Tibial nerve (tissue), 4 donors: ENCODE results near the gene OR10A2.
"Not testable (repeated sequence)": the region's sequence is repeated elsewhere in the genome, so short reads cannot be mapped to it uniquely, and the experiment has no call there.

Experiments
- EP300 ChIP-seq, 2 donors: sonication (generic); formaldehyde crosslinking; IDR thresholded peaks; one replicate each; pipeline ENCODE4 v1.6.1; 2017; ENCODE audit warnings: antibody characterized with exemption in 2 of 2, mild to moderate bottlenecking in 1 of 2
- POLR2A ChIP-seq, 2 donors: fragments of 450-650 bp; IDR thresholded peaks; one replicate each; pipeline ENCODE4 v1.6.1; 2017; ENCODE audit warnings: antibody characterized with exemption in 2 of 2, mild to moderate bottlenecking in 2 of 2, moderate library complexity in 2 of 2
- TF ChIP-seq, protein P1 (sequence below), 5 experiments: fragments of 200-600 bp in 3 of 5; fragments of 450-650 bp in 2 of 5; sonication (generic) in 3 of 5; IDR thresholded peaks; one replicate each; pipeline ENCODE4 v1.5.1; 2016 to 2019; ENCODE audit warnings: antibody characterized with exemption in 5 of 5, mild to moderate bottlenecking in 3 of 5, moderate library complexity in 2 of 5

DNA sequence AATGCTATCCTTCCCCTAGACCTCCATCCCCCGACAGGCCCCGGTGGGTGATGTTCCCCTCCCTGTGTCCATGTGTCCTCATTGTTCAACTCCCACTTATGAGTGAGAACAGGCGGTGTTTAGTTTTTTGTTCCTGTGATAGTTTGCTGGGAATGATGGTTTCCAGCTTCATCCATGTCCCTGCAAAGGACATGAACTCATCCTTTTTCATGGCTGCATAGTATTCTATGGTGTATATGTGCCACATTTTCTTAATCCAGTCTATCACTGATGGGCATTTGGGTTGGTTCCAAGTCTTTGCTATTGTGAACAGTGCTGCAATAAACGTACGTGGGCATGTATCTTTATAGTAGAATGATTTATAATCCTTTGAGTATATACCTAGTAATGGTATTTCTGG, 24.9 kb downstream of the OR10A2 start:
- TF ChIP-seq, protein P1, sequence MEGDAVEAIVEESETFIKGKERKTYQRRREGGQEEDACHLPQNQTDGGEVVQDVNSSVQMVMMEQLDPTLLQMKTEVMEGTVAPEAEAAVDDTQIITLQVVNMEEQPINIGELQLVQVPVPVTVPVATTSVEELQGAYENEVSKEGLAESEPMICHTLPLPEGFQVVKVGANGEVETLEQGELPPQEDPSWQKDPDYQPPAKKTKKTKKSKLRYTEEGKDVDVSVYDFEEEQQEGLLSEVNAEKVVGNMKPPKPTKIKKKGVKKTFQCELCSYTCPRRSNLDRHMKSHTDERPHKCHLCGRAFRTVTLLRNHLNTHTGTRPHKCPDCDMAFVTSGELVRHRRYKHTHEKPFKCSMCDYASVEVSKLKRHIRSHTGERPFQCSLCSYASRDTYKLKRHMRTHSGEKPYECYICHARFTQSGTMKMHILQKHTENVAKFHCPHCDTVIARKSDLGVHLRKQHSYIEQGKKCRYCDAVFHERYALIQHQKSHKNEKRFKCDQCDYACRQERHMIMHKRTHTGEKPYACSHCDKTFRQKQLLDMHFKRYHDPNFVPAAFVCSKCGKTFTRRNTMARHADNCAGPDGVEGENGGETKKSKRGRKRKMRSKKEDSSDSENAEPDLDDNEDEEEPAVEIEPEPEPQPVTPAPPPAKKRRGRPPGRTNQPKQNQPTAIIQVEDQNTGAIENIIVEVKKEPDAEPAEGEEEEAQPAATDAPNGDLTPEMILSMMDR (IDR thresholded peaks at IDR 0.05) = not testable (repeated sequence)
- TF ChIP-seq EP300, POLR2A (IDR thresholded peaks at IDR 0.05): not testable (repeated sequence)
